Measurements from ENCODE around the gene SPRN. TPM values are rescaled to one million over a fixed set of nuclear protein-coding genes. Genes with fewer than 3 reads are reported as not detected.
"Not testable (repeated sequence)": the region's sequence is repeated elsewhere in the genome, so short reads cannot be mapped to it uniquely, and the experiment has no call there.

SPRN gene
- total RNA-seq, 1 experiment from 2014 or later: not detected

DNA sequence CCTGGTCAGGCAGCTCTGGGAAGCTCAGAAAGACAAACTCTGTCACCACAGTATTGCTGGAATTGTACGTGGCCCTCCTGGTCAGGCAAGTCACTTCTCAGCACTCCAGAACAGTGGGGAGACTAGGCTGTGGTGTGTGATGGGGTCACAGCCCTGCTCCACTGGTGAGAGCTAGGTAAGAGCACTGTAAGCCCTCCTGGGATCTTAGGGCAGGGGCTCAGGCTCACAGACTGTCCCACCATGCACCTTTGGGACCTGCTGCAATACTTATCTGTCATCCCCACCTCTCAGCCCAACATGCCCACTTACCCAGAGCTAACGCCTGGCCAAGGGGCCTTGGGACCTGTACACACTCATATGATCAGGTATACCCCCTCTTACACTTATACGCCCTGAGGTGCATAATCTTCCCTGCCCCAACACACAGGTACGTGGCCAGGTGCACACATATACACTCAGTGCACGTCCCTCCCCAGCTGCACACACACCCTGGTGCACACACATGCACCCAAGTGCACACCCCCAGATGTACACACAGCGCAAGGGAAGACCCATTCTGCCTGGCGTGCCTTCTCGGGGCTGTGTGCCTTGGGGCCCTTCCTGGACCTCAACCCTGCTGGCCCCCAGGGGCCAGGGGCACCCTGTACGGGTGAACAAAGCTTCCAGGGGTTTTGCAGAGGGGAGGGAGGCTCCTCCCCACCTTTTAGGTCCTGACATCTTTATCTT is 7.6 kb upstream of the SPRN start:
- H3K4me3 ChIP-seq; DNase-seq; H3K9me3 ChIP-seq (replicated peaks); H3K36me3 ChIP-seq; H3K27me3 ChIP-seq; H3K4me1 ChIP-seq; H3K27ac ChIP-seq: not testable (repeated sequence)

- not testable (repeated sequence) for H3K36me3 ChIP-seq; H3K9me3 ChIP-seq (replicated peaks); H3K27ac ChIP-seq; H3K4me1 ChIP-seq; H3K27me3 ChIP-seq; DNase-seq; H3K4me3 ChIP-seq
These were observed 5.1 kb upstream of the SPRN start for GRCh38 chr10:133429571-133429970.

DNA sequence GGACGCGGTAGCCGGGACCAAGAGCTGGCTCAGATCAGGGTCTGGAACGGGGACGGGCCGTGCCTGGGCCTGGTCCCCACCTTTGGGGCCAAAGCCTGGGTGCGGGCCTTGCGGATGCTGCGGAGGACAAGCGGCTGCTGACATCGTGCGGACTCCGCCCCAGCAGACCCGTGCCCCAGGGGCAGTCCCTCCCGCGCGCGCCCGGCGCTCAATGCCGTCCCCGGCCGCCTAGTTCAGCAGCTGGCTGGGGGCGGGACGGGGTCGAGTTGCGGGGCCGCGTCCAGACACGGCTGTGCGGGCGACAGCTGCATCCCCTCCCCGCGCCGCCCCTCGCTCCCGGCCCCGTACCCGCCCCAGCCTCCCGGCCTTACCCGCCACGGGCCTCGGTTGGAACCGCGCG is 323 bp downstream of the SPRN start:
- H3K9me3 ChIP-seq (replicated peaks); H3K36me3 ChIP-seq; H3K27ac ChIP-seq; H3K27me3 ChIP-seq; H3K4me1 ChIP-seq; DNase-seq; H3K4me3 ChIP-seq: not testable (repeated sequence)

DNA sequence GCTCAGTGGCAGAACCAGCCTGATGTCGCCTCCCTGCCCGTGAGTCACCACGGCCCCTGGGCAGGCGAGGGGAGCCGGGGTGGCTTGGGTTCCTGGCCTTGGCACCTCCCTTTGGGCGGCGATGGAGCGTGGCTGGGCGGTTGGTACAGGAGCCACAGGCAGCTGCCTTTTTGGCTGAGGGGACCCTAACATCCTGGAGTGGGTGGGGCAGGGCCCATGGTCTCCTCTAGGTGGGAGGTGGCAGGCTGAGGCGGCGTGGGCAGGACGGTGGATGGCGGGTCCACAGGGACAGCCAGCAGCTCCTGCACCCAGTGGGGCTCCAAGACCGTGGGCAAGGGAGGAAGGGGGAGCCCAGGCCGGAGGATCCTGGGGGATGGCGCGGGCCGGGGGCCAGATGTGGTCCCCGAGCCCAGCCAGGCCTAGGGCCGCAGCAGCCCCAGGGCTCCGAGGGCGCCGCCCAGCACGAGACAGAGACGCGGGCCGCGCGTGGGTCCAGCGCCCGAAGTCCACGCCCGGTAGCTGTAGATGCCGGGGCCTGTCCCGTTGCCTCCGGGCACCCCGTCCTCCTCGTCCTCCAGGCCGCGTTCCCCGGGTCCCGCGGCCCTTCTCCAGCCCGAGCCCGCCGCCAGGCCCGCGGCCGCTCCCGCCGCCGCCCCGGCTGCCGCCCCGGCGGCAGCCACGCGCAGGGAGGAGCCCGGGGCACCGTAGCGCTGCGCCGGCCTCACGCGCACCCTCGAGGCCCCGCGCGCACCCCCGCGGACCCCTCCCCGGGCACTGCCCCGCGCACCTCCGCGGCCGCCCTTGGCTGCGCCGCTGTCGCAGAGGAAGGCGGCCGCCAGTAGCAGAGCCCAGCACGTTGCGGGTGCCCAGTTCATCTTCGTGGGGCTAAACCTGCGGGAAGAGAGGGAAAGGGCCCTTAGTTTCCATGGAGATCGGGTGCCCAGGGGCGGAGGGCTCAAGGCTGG is 1.3 kb downstream of the SPRN start:
- Histone ChIP-seq H3K27me3 (no peaks in the 10 kb centered on the region), H3K9me3 (replicated peaks) (no peaks in the 10 kb centered on the region), H3K36me3 (no peaks in the 10 kb centered on the region), H3K27ac (no peak overlapping the region), H3K4me3 (no peak overlapping the region), H3K4me1 (no peaks in the 10 kb centered on the region)
- no peak for DNase-seq

- DNase-seq: no peak
- Histone ChIP-seq H3K9me3 (replicated peaks) (no peaks in the 10 kb centered on the region), H3K4me3 (no peak overlapping the region), H3K4me1 (no peaks in the 10 kb centered on the region), H3K27me3 (no peaks in the 10 kb centered on the region), H3K27ac (no peak overlapping the region), H3K36me3 (no peaks in the 10 kb centered on the region)
These were observed 2.1 kb downstream of the SPRN start for GRCh38 chr10:133422223-133422806.

- no peaks in the 10 kb centered on the region for H3K4me1 ChIP-seq
- no peaks in the 10 kb centered on the region for H3K9me3 ChIP-seq (replicated peaks)
- H3K4me3 ChIP-seq: no peak overlapping the region
- H3K27me3 ChIP-seq: no peaks in the 10 kb centered on the region
- no peak for DNase-seq
- no peaks in the 10 kb centered on the region for H3K36me3 ChIP-seq
- H3K27ac ChIP-seq: no peak overlapping the region
These were observed 2.8 kb downstream of the SPRN start for GRCh38 chr10:133421336-133422222.

DNA sequence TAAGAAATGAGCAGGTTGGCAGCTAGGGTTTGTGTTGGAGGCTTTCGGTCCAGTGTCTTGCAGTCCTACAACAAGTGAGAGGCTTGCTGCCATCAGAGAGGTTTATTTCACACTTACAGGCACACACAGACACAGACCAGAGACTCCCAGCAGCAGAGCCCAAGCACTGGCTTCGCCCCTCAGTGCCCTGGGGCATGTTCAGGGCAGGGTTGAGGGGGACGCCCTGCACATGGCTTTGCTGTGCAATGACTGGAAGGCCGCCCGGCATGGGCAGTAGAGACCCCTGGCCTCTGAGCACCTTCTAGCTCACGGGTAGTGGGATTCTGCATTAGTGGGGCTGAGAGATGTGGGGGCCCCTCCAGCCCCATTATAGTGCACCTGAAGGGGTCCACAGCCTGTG is 3.8 kb downstream of the SPRN start:
- Histone ChIP-seq H3K4me3 (no peak overlapping the region), H3K9me3 (replicated peaks) (no peaks in the 10 kb centered on the region), H3K27ac (no peak overlapping the region), H3K36me3 (peaks cover 1% of the 10 kb centered on the region; the same call in 1 of the 2 replicates), H3K4me1 (no peaks in the 10 kb centered on the region), H3K27me3 (no peaks in the 10 kb centered on the region)
- DNase-seq: no peak

- no peaks in the 10 kb centered on the region for H3K9me3 ChIP-seq (replicated peaks)
- H3K27me3 ChIP-seq: no peaks in the 10 kb centered on the region
- H3K4me3 ChIP-seq: no peak overlapping the region
- H3K27ac ChIP-seq: no peak overlapping the region
- no peaks in the 10 kb centered on the region for H3K4me1 ChIP-seq
- peaks cover 6% of the 10 kb centered on the region; the same call in 1 of the 2 replicates for H3K36me3 ChIP-seq
- DNase-seq: no peak
These were observed 4.4 kb downstream of the SPRN start for GRCh38 chr10:133420028-133420427.

GRCh38 chr10:133419211-133419950 is 5.0 kb downstream of the SPRN start:
- H3K4me1 ChIP-seq: no peaks in the 10 kb centered on the region
- peaks cover 6% of the 10 kb centered on the region; the same call in 1 of the 2 replicates for H3K36me3 ChIP-seq
- no peaks in the 10 kb centered on the region for H3K9me3 ChIP-seq (replicated peaks)
- H3K4me3 ChIP-seq: no peak overlapping the region
- H3K27me3 ChIP-seq: no peaks in the 10 kb centered on the region
- DNase-seq: no peak
- H3K27ac ChIP-seq: no peak overlapping the region

DNA sequence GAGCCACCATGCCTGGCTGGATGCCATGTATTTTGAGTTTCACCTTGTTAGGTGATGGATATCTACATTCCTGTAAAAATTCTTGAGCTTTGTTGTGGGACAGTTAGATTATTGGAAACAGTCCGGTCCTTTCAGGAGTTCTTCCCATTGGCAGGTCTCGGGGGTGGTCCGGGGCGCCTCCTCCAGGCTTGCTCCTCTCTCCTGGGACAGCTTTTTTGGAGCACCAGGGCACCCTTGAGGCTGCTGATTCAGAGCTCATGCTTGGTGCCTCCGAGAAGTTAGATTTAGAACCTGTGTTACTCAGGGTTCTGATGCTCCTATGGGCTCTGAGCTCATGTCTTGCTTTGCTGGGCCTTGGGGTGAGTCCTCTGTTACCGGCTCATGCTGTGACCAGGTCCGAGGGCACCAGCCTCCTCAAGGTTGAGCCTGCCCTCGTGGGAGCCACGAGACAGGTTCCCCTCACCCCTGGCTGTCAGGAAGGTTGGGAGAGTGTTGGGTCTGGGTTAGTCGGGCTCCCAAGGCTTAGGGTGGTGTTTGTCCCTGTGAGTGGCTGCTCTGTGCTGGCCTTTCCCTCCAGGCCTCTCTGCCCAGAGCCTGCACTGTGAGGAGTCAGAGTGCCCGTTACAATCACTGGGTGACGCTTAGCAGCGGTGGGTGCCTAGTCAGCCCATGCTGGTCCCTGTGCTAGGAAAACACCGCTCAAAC is 6.0 kb downstream of the SPRN start:
- Histone ChIP-seq H3K4me3 (no peak overlapping the region), H3K36me3 (peaks cover 8% of the 10 kb centered on the region; the same call in 1 of the 2 replicates), H3K4me1 (no peaks in the 10 kb centered on the region), H3K27ac (no peak overlapping the region), H3K9me3 (replicated peaks) (no peaks in the 10 kb centered on the region), H3K27me3 (no peaks in the 10 kb centered on the region)
- DNase-seq: no peak

DNA sequence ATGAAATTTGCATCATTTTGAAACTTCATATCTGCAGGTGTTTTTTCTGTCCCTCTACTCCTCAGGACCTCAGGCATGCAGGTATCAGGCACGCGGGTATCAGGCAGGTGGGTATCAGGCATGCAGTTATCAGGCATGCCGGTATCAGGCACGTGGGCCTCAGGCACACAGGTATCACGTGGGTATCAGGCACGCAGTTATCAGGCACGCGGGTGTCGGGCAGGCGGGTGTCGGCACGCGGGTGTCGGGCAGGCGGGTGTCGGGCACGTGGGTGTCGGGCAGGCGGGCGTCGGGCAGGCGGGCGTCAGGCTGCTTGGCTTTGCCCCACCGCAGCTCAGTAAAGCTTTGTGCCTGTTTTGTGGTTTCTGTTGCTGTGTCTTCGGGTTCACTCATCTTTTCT is 8.7 kb downstream of the SPRN start:
- H3K36me3 ChIP-seq: peaks cover 27% of the 10 kb centered on the region

DNA sequence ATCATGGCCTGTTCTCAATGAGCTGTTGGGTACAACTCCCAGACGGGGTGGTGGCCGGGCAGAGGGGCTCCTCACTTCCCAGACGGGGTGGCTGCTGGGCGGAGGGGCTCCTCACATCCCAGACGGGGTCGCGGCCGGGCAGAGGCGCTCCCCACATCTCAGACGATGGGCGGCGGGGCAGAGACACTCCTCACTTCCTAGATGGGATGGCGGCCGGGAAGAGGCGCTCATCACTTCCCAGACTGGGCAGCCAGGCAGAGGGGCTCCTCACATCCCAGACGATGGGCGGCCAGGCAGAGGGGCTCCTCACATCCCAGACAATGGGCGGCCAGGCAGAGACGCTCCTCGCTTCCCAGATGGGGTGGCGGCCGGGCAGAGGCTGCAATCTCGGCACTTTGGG is 10.0 kb downstream of the SPRN start:
- H3K27ac ChIP-seq; DNase-seq; H3K4me3 ChIP-seq; H3K27me3 ChIP-seq; H3K9me3 ChIP-seq (replicated peaks); H3K4me1 ChIP-seq: not testable (repeated sequence)
- peaks cover 38% of the 10 kb centered on the region for H3K36me3 ChIP-seq

More for the DNA sequence above, 8.7 kb downstream of the SPRN start:
- H3K27me3 ChIP-seq: no peaks in the 10 kb centered on the region
- no peak for DNase-seq
- H3K27ac ChIP-seq: no peak overlapping the region
- H3K4me3 ChIP-seq: no peak overlapping the region
- no peaks in the 10 kb centered on the region for H3K4me1 ChIP-seq
- peaks cover 8% of the 10 kb centered on the region for H3K9me3 ChIP-seq (replicated peaks)

- no peak for DNase-seq
- Histone ChIP-seq H3K27ac (no peak overlapping the region), H3K4me3 (no peak overlapping the region), H3K36me3 (peaks cover 48% of the 10 kb centered on the region), H3K9me3 (replicated peaks) (peaks cover 8% of the 10 kb centered on the region), H3K27me3 (no peaks in the 10 kb centered on the region), H3K4me1 (no peaks in the 10 kb centered on the region)
These were observed 12.1 kb downstream of the SPRN start for GRCh38 chr10:133412381-133412711.

Data from SJCRH30 (cell line).